GM21381 (cell line): ENCODE data around the gene SMAP2.

Experiments used
- ATAC-seq: cut with Tn5 transposase; IDR thresholded peaks from one replicate; pipeline ENCODE4 v1.9.1; 2021; ENCODE audit warnings: mild to moderate bottlenecking, moderate library complexity; ENCODE audit not compliant: unreplicated experiment

Gene SMAP2

GRCh38 chr1:40389871-40390560, 16.5 kb downstream of the SMAP2 start:
- no peak for ATAC-seq

- no peak for ATAC-seq
Observed at GRCh38 chr1:40390857-40391256, 17.3 kb downstream of the SMAP2 start.

DNA sequence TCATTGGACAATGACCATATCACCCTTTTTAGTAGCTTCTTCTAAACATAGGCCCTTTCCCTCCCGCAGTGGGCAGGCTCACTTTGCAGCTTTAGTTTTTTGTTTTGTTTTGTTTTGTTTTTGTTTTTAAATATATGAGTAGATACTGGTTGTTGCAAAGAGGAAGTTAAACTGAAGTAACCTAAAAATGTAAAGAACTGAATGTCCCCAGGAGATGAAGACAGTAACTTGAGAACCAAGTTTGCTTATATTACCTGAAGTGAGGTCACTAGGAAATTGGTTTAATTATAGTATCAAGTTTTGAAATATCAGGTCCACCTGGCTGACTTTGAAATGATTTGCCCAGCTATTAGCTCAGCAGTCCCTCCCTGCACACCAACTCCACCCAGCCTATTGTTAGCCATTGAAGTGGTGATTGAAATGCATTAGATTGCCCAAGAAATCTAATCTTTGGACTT, 18.2 kb downstream of the SMAP2 start:
- peak; percentile 33 for ATAC-seq

DNA sequence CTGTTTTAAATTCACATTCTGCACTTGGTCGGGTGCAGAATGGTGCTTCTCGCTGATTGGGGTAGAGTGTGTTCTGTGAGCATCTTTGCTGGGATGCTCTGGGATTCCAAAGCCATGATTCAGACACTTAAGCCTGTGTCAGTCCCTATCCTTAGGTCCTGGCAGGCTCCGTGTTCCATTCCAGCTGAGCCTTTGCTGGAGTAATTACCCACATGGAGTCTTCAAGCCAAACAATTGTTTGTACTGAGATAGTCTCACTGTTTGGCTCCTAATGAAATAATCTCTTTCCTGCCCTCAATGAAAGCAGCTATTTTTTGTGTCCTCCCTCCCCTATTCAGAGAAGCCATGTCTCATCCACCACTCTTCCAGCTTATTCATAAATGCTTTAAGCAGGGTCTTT, 18.7 kb downstream of the SMAP2 start:
- no peak for ATAC-seq

- no peak for ATAC-seq
Observed at GRCh38 chr1:40393173-40393572, 19.6 kb downstream of the SMAP2 start.

DNA sequence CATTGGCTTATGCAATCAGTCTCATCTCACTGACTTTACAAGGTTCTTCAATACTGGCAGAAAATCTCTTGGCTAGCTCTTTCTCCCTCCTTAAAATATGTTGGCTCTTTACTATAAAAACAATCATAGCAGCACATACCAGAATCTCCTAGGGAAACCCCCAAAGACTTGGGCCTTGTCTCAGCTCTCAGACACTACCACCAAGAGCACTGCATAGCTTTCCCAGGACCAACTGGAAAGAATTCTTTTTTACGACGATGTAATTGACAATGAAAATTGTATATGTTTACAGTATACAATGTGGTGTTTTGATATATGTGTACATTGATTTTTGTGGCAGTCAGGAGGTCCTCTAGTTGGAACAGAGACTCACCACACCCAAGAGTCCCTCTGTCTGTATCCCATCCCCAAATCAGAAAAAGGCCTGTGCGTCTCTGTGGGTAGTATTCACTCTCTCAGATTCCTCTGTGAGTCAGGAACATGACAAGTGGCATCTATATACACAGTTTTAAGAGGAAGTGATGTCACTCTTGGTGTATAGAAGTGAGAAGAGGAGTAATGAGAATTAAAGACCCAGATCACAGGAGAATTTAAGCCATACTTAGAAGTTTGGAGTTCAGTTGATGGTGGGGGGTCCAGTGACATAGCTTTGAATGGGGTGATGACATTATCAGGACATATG, 21.1 kb downstream of the SMAP2 start:
- no peak for ATAC-seq

DNA sequence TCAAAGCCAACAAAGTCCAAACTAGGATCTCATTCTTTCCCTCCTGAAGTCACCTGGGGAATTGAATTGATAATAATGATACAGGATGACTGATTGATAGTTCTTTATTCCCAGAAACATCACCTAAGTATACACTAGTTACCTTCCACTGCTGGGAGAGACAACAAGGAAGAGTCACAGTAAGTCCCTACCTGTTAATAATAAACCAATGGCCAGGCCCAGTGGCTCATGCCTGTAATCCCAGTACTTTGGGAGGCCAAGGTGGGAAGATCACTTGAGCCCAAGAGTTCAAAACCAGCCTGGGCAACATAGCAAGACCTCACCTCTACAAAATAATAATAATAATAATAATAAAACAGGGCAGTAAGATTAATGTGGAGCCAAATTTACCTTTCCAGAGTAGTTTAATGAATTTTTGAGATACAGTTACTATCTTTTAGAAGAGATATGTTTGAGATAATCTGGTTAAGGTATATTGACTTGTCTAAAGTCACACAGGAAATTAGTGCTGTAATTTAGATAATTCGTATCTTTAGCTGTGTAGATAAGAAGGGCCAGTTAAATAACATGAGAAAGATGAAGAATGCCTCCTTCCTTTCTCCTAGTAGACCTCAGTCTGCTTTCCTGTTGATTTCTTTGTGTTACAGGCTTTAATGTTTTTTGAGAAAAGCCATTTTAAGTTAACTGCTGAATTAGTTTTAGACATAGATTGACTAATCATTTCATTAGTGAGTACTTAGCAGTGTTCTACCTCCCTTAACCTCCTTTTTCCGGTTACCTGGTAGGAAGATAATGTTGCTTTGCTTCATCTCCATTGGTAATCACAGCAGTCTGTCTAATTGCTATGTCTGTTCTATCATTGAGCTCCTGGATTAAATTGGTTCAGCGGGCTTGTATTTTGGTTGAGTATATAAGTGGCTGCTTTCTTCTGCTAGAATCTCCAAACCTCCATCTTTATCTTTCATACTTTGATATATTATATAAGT, 22.0 kb downstream of the SMAP2 start:
- ATAC-seq = no peak

GRCh38 chr1:40396420-40396819, 22.9 kb downstream of the SMAP2 start:
- no peak for ATAC-seq

DNA sequence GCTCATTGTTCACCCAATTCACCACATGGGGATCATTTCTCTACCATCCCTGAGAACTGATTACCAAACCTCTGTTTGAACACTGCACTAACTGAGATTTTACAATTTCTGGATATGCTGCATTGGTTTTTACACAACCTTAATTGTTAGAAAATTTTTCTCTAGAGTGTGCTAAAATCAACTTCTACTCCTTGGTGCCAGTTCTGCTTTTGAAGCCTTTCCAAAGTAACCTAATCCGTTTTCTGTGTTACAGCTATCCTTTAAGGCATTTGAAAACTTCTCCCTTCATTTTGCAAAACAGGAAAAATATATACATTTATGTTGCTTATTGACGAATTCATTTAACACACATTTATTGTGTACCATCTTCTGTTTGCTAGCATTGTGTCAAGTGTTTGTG, 23.7 kb downstream of the SMAP2 start:
- no peak for ATAC-seq

DNA sequence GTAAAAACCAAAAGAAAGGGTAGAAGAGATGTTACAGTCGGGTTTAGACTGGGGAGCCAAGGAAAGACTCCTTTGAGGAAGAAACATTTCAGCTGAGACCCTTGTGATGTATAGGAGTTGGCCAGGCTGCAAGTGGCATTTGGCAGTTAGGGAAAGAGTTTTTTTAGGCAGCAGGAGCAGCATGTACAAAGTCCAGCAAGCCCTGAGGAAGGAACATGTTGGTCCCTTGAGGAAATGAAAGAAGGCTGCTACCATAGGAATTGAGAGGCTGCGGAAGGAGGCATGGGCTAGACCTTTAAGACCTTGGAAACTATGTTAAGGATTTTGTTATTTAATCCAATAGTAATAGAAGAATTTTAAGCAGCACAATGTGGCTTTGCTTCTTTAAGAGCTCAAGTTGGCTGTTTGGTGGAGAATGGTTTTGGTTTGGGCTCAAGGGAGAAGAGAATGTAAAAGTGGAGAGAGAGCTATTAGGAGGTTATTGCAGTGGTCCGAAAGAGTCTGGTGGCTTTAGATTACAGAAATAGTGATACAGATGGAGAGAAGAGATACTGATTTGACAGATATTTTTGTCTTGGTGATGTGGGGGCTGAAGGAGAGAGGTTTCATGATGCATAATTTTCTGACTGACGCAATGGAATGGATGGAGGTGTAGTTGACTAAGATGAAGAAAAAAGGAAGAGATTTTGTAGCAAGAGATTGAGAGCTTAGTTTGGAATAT, 26.6 kb downstream of the SMAP2 start:
- ATAC-seq = no peak

GRCh38 chr1:40401473-40402201, 28.1 kb downstream of the SMAP2 start:
- no peak for ATAC-seq

DNA sequence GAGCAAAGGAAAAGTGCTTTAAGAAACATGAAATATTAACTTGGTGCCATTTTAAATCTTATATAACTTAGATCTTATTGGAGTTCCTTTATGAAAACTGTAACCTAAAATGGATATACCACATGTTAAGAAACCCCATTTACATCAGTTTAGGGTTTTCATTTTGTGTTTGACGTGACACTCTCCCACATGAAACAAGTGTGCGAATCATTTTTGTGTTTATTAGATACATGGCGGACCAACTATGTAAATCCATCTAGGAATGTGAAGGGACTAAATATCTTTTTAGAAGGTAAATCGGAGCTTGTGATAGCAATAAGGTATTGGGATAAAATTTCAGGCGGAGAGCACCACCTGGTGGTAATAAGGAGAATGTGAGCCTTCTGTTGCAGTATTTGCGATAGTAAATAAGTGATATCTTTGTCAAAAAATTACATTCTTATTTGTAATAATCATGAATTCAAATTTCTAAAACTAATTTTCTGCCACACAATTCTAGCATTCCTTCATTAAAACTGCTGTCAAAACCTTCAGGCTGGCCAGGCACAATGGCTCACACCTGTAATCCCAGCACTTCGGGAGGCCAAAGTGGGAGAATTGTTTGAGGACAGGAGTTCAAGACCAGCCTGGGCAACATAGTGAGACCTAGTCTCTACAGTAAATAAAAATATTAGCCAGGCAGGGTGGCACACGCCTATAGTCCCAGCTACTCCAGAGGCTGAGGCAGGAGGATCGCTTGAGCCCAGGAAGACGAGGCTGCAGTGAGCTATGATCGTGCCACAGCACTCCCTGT, 31.3 kb downstream of the SMAP2 start:
- no peak for ATAC-seq

- ATAC-seq = no peak
Observed at GRCh38 chr1:40405812-40406211, 32.3 kb downstream of the SMAP2 start.

- no peak for ATAC-seq
Observed at GRCh38 chr1:40407453-40407852, 33.9 kb downstream of the SMAP2 start.

DNA sequence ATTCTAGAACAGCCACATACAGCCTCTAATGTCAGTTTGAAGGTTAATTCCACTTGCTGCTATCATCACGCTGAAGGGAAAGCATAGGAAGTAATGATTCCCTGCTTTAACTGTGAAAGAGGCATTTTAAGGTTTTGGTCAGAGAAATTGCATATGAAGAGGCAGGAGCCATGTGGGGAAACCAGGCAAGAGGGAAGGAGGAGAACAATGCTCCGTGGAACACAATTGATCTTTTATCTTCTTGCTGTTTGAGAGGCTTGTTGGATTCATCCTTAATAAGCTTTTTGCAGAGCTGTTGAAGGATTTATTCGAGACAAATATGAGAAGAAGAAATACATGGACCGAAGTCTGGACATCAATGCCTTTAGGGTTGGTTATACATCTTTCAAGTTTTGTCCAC, 35.9 kb downstream of the SMAP2 start:
- ATAC-seq = no peak

- no peak for ATAC-seq
Observed at GRCh38 chr1:40411294-40411693, 37.8 kb downstream of the SMAP2 start.

DNA sequence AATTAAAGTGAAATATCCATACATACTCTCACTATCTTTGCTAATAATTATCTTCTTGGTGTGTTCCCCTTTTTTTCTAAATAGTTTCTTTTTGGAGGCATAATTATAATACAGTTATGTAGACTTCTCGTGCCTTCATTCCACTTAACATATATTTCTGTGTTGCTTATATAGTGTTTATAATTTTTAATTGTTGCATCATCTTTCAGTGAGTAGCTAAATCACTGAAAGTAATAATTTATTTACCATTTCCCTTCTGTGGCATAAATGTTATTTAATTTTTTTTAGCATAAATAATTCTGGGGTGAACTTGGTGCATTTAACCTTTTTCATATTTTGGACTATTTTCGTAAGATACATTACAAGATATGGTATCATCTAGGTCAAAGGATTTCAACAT, 38.3 kb downstream of the SMAP2 start:
- ATAC-seq = no peak

DNA sequence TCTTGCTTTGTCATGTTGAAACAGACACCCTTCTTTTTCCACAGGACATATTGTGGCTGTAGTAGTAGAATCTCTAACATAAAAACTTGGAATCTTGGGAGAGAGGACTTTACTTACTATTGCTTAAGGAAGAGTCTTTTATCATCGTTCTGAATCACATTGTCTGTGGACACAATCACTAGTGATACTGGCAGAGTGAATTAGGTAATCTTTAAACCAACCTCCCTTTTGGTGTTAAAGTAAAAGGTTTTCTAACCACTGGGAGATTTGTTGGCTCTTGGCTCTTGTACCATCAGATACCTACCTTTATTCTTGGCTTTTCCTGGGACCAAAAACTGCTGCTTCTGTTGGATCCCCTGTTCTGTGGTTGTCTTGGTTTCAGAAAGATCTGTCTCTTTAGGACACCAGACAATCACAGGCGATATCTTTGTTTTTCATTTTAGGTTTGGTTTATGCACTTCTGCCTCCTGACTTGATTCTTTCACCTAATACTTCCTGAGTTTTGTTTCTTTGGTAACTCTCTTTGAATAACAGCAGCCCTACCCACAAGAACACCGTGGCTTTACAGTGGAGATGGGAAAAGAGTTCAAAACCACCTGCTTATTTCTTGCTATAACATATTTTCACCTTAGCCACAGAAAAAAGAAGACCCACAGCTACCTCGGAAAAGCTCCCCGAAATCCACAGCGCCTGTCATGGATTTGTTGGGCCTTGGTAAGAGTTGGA, 40.2 kb downstream of the SMAP2 start:
- no peak for ATAC-seq

DNA sequence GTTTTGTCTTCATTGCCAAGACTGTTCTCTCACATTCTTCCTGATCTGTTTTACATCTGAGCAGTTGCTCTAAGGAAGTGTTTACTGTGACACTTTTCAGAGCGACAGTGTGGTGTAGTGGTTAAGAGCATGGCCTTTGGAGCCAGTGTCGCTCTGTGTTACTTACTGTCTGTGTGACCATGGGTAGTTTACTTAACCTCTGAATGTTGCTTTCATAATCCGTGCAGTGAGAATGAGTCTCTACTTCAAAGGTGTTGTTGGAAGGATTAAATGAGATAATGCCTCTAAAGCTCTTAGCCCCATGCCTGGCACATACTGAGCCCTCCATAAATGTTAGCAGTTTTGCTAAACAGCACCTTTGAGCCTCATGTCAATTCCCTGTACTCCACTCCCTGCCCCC, 40.8 kb downstream of the SMAP2 start:
- ATAC-seq = no peak
